NCI-H2227 (cell line): ENCODE data around the gene CDH23.
A peak's percentile ranks its signal among the peaks of the same experiment; 100 is the strongest.

Experiments
- DNase-seq: peaks from one replicate; lab custom pipeline; 2025; ENCODE audit not compliant: unreplicated experiment; lab: John Stamatoyannopoulos, UW

Gene CDH23

DNA sequence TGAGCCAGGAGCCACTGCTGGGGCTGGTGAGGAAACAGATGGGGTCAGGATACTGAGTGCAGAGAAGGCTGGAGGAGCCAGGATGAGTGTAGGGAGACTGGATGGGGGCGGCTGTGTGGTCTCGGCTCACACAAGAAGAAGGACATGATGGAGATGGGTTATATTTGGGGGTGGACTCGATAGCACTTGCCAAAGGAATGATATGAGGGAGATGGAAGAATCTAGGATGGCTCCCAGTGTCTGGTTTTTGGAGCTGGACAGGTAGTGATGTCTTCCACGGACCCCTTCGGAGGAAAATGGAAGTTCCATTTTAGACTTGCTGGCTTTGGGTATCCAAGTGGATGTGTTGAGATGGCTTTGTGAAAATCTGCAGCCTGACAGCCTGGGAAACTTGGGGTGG, 83.9 kb downstream of the CDH23 start:
- no peak for DNase-seq

DNA sequence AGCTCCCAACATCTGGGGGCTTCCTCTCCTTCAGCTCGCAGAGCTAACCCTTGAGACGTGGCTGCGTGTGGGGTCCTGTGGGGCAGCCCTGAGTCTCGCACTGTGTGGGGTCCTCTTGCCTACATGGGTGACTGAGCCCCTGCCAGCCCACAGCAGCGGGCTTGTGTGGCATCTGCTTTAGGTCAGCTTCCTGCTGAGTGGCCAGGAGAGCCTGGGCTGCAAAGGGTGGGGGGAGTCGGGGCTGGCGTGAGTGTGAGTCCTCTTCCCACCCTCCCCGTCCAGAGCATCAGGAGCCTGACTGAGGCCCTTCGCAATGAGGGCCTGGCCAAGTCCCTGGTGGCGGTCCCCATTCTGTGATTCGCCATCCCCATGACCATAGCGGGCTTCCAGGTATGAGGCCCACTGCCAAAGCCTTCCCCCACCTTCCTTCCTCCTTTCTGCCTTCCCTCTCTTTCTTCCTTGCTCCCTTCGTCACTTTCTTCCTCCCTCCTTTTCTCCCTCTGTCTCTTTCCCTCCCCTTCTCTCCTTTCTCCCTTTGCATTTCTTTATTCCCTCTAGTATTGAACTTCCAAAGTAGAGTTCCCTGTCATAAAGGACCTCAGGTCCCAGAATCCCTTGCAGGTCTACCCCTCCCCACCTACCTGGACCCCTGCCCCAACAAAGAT, 85.2 kb downstream of the CDH23 start:
- DNase-seq, result no peak

DNA sequence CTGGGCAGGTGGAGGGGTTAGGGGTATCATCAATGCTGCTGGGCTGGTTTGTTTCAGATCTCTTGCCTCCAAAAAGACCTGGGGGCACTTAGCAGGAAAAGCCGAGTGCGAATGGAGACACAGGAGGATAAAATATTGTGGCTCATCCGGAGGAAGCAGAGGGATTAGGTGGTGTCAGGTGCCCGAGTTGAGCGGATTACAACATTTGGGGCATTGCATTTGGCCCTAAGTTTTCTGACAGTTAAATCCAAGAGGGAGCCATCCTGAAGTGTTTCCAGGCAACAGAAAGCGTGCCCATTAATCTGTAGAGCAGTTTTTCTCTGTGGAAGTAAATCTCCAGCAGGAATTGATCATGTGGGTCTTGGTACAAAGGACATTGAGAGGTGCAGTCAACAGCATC, 85.9 kb downstream of the CDH23 start:
- no peak for DNase-seq

DNA sequence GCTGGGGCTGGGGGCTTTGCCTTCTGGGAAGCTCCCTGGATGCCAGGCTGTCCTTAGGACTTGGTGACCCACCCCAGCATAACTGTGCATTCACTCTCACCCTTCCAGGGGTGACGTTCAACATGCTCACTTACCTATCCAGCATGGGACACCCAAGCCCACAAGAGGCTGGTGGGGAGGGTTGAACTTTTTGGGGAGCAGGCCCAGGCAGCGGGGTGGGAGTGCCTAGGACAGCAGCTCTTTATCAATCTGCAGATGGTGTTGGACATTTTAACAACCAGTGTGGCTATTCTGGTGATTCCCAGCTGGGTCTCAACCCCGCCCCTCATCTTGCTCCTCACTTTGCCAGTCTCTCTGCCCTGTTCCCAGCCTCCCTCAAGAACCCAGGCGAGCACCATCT, 86.4 kb downstream of the CDH23 start:
- no peak for DNase-seq

DNA sequence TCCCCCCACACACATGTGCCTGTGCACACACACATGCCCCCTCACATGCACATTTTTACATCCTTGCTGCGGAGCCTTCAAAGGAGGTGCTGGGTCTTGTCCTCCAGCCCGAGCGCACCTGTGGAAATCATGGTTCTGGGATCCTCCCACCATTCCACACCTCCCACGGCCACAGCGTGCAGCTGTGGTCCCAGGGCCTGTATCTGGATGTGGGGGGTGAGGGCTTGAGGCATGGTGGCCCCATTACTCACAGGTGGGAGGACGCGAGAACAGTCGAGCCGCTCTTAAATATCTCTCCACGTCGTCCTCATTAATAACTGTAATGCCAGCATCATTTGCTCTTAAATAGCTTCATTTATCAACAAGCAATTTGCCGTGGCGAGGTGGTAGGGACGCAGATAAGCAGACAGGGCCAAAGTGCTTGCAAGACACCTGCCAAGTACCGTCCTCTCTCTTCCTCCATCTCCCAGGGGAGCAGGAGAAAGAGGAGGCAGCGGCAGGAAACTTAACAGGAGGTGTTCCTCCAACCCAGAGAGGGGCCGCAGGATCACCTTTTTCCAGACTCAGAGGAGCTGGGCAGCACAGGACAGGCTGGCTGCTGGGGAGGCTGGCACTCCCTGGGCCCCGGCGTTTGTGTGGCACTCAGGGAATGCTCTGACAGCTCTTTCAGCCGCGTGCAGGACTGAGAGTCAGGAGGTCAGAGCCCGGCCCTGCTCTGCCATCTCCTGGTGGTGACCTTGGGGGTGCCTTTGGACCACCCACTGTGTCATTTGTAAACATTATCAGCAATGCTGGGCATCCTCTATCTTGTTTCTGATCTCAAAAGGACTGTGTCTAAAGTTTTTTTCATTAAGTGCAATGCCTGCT, 87.4 kb downstream of the CDH23 start:
- DNase-seq, result no peak

DNA sequence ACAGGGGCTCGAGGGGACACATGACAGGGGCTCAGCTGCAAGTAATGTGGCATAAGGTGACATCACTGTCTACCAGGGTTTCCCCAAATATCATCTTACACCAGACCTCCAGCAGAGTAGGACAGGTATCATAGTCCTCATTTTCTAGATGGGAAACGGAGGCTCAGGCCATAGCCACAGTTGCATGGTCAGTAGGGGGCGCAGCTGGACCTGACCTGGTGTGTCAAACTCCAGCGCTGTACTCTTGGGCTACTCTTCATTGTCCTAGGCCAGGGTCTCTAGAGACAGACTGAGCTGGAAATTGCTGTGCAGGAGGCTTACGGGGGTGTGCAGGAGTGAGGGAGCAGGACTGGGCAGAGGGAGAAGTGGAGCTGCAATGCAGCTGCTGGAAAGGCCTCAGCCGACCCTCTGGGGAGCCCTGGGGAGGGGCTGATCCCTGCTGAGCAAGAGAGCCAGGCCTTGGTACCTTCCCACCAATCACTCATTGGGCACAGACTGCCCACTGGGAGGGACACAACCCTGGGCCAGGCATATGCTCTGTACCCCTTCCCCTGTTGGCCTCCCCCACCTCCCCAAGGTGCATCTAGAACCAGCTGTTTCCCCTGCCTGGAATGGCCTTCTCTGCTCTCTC, 89.9 kb downstream of the CDH23 start:
- no peak for DNase-seq

DNA sequence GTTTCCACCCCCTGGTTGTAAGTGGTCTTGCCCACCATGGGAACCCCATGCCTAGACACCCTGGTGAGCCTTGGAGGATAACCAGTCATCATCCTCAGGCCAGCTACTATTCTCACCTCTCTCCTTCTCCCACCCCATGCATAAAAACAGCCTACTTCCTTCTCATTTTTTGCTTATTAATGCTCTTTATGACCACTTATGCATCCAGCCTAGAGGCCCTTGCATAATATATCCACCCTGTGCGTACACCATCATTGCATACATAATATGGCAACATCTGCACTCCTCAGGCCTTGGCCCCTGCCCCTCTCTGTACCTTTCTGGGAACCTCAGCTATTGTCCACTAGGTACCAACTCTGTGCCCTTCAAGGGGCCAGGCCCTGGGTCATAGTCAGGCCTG, 91.0 kb downstream of the CDH23 start:
- DNase-seq, result no peak

DNA sequence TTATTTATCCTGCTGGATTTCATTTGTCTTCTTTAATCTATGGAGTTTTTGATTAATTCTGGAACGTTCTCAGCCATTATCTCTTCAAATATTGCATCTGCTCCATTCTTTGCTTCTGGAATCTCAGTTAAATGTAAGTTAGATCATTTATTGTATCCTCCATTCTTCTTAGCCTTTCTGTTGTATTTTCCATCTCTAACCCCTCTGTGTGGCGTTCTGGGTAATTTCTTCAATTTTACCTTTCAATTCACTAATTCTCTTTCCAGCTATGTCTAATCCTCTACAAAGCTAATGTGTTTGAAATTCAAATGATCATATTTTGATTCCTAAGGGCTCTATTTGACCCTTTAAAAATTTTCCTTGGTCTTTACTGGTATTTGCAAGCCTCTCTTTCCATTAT, 92.4 kb downstream of the CDH23 start:
- DNase-seq, result no peak

DNA sequence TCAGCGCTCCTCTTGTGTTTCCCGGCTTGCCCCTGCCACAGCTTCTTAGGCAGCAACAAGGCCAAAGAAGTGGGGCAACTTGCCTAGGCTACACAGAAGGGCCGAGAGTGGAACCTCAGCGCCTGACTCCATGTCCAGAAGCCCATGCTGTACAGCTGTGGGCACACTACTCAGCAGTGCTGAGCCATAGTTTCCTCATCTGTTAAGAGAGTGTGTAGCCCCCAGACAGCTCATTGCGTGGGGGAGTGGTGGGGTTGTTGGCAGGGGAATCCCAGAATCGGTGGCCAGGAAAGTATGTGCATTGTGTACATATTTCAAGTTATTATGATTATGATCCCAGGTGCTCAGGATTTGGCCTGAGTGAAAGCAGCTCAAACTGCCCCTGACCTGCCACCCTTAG, 96.2 kb downstream of the CDH23 start:
- DNase-seq, result no peak

DNA sequence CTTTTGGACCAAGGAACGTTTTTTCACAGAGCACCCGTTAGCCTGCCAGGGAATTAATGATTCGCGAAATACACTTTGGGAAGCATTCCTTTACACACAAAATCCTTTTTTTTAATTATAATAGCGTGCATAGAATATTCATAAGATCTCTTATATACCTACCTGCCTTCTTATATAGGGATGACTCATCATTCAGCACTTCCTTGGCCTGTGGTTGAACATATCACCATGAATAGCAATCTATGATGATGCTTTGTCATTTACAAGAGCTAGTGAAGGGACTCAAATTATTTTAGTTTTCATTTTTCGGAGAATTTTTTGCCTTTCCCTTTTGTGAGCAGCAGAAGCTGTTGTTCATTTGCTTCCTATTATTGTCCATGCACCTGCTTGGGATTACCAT, 97.0 kb downstream of the CDH23 start:
- DNase-seq, result no peak

DNA sequence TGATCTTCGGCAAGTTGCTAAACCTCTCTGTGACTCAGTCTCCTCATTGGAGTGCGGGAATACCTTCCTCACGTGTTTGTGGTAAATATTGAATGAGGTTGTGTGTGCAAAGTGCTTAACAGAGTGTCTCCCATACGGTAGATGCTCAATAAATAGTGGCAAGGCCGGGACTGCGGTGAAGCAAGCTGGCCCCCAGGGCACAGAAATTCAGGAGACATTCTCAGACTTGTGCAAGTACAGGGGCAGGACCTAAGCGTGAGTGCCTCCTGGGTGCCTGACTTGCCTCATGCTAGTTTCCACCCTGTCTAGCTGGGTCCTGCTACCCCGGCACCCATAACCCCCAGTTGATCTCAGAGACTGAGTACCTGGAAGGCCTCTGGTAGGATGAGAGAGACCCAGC, 97.8 kb downstream of the CDH23 start:
- no peak for DNase-seq

DNA sequence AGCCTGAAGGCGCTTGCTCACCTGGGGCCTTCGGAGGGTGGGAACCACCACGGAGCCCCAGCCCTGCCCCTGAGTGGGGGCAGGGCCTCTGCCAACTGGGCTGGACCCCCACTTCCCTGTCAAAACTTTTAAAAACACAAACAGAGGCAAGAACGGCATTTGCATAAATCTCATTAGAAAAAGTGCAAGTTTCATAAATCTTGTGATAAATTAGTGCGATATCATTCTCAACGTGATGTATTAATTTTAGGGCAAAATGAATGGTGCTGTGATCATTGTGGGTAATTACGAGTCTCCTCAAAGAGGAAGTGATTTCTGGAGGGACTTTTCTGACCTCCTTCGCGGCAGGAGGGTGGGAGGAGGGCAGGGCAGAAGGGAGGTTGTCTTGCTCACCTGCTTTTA, 98.3 kb downstream of the CDH23 start:
- DNase-seq, result no peak

DNA sequence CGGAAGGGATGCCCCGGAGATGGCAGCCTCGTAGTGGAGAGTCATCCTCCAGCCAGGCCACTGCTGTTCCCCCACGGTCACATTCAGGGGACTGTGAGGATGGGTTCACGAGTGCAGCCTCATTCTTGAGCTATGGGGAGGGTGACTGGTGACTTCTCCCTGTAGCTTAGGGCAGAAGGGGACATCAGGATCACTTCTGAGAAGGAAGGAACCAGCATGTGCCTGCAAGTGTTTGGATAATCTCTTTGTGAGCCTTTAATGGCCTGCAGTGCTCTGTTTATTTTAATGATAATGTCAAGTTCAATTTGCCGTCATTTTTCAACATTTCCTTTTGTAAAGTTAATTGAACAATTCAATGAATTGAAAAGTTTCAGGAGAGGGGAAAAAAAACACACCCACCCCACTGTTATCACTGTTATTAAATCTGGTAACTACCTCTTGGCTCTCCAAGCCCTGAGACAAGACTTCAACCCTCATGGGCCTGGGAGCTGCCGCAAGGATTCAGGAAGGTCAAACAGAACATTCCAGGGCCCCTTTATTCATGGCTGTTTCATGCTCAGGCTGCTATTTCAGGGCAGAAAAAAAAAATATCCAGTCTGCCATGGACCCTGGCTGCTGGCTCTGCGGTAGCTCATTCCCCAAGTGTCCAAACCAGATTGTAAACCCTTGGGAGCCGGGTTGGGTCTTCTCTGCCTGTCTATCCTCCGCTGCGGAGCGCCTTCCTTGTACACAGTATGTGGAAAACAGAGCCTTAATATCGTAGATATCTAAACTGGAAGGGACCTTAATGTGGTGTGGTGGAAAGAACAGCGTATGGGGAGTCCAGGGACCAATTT, 100.4 kb downstream of the CDH23 start:
- peak; percentile 71 for DNase-seq

DNA sequence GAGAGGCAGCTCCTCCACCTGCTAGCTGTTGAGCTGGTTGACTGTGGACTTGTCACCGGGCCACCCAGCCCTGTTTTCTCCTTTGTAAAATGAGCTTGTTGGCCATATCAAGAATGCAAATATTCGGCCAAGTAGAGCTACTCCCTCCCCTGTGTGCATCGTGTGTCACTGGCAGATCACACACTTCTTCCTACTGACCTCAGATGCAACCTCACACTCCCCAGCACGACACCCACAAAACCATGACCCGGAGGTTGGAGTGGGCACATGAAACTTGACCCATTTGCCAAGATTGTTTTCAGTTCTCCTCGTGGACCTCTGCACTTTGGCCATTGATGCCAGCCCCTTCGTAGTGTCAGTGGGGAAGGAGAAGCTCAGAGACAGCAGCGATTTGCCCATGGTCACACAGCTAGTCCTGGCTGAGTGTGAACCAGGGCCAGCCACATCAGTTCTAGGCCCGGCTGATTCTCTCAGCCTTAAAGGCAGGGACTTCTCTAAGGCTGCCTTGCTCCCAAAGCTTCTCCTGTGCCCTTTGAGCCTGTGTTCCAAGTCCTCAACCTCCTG, 101.1 kb downstream of the CDH23 start:
- DNase-seq, result no peak

DNA sequence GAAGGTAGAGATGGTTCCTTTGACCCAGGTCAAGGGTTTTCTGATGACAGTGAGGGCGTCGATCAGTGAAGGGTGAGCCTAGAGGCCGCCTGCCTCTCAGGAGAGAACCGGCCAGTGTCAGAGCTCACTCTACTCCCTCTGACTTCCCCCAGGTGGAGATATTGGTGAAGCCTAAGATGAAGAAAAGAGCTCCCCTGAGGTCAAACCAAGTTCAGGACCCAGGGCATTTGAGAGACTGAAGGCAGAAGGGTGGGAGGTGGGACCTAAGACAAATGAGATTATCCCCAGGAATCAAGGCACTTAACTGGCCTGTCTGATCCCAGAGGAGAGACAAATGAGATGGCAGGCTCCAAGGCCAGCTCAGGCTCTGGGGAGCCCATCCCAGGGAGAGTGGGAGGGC, 104.7 kb downstream of the CDH23 start:
- no peak for DNase-seq

DNA sequence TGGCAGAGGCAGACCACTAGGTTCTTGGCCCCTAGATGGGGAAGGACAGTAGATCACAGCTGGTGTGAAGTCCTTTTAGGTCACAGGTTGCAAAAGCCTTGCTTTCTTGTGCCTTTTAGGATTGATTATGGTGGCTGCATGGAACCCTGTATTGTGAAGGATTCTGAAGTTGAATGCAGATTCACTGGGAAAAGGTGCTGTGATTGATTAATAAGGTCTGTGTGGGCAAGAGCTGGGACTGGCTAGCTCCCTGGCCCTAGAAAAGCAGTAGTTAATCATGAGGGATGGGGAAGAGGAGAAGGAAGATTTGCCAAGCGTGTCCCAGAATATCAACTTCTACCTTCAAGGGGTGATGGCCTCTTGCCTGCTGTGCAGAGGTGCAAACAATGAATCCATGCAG, 105.5 kb downstream of the CDH23 start:
- DNase-seq, result no peak

DNA sequence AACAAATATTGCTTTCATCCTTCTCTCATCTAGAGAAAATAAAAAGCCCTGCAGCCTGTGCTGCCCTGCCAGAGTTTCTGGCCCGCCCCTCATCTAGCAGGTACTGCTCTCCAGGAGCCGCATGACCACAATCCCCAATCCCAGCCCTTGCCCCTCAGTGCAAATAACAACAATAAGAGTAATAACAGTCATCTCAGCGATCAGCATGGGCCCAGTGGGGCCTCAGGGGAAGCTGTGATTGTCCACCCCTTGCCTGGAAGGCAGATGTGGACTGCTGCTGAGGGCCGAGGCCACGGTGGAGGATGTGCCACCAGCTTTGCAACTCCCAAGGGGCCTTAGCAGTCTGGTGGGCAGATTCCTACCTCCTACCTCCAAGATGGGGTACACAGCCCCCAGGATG, 106.1 kb downstream of the CDH23 start:
- DNase-seq, result peak; percentile 15

DNA sequence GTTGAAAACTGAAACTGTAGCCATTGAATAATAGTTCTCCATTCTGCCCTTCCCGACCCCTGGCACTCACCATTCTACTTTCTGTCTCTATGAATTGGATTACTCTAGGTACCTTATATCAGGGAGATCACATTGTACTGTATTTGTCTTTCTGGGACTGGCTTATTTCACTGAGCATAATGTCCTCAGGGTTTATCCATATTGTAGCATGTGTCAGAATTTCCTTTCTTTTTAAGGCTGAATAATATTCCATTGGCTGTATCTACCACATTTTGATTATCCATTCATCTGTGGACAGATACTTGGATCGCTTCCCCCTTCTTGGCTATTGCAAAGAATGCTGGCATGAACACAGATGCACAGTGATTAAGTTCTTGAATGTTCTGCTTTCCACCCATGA, 107.4 kb downstream of the CDH23 start:
- no peak for DNase-seq

DNA sequence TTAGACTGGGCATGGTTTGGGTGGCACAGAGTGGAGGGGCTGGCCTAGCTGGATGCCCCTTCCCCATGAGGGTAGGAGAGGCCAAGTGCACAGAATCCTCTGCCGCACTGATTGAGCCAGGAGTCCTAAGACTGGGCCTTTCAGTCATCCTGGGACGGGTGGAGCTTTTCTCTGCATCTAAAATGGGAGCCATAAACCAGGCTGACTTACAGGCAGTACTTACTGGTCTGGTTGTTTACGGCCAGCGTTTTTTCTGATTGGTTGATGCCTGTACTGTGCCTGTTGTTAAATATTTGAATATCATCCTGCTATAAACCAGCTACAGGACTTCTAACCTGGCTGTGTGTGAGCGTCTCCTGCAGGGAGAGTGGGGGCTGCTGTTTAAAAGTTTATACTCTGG, 107.8 kb downstream of the CDH23 start:
- no peak for DNase-seq

DNA sequence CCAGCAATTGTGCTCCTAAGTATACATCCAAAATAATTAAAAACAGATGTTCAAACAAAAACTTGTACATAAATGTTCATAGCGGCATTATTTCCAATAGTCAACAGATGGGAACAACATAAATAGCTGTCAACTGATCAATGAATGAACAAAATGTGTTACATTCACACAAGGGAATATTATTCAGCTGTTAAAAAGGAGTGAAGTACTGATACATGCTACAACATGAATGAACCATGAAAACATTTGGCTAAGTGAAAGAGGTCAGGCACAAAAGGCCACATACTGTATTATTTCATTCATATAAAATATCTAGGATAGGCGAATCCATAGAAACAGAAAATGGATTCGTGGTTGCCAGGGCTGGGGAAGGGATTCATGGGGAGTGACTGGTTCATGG, 109.1 kb downstream of the CDH23 start:
- no peak for DNase-seq

DNA sequence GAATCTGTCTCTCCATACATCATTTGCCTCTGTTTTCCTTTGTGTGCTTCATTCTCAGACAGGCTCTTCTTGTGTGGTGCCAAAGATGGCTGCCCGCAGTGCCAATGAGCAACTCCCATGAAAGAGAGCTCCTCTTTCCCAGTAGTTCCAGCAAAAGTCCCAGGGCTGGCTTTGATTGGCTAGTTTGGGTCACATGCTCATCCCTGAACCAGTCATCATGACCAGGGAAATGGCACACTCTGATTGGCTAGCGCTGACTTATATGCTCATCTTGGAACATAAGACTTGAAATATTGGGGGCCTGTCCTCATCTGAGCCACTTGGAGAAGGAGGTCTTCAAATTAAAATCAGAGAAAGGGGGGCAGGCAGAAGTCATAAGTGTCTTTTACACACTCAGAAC, 112.7 kb downstream of the CDH23 start:
- DNase-seq, result no peak
